NCI-H2196 (cell line): ENCODE results near the gene KRAS.
"Not testable (repeated sequence)": the region's sequence is repeated elsewhere in the genome, so short reads cannot be mapped to it uniquely, and the experiment has no call there.

ENCODE experiments used
- DNase-seq: peaks from one replicate; lab custom pipeline; 2025; ENCODE audit not compliant: unreplicated experiment; lab: John Stamatoyannopoulos, UW

The KRAS gene

GRCh38 chr12:25250744-25251730 is at the start of gene KRAS:
Gene KRAS, minus strand, starts transcription at chr12:25250929.
- peak; percentile 100 for DNase-seq

GRCh38 chr12:25296381-25296780 is 45.7 kb upstream of the KRAS start:
- DNase-seq = no peak

- no peak for DNase-seq
Observed at GRCh38 chr12:25295361-25295760, 44.6 kb upstream of the KRAS start.

- DNase-seq = no peak
Observed at GRCh38 chr12:25293653-25294052, 42.9 kb upstream of the KRAS start.

GRCh38 chr12:25292810-25293221 is 42.1 kb upstream of the KRAS start:
- not testable (repeated sequence) for DNase-seq

GRCh38 chr12:25287610-25288009 is 36.9 kb upstream of the KRAS start:
- no peak for DNase-seq

- no peak for DNase-seq
Observed at GRCh38 chr12:25286837-25287236, 36.1 kb upstream of the KRAS start.

GRCh38 chr12:25284024-25284423 is 33.3 kb upstream of the KRAS start:
- DNase-seq = no peak

- no peak for DNase-seq
Observed at GRCh38 chr12:25283006-25283405, 32.3 kb upstream of the KRAS start.

- no peak for DNase-seq
Observed at GRCh38 chr12:25280082-25280481, 29.4 kb upstream of the KRAS start.

- DNase-seq = no peak
Observed at GRCh38 chr12:25278269-25278668, 27.5 kb upstream of the KRAS start.

GRCh38 chr12:25276199-25276937 is 25.6 kb upstream of the KRAS start:
- peak; percentile 73 for DNase-seq

- no peak for DNase-seq
Observed at GRCh38 chr12:25271486-25272098, 20.9 kb upstream of the KRAS start.

GRCh38 chr12:25269701-25270100 is 19.0 kb upstream of the KRAS start:
- no peak for DNase-seq

- DNase-seq = no peak
Observed at GRCh38 chr12:25266497-25266896, 15.8 kb upstream of the KRAS start.

GRCh38 chr12:25264862-25265261 is 14.1 kb upstream of the KRAS start:
- no peak for DNase-seq

GRCh38 chr12:25264114-25264513 is 13.4 kb upstream of the KRAS start:
- no peak for DNase-seq

GRCh38 chr12:25263594-25263993 is 12.9 kb upstream of the KRAS start:
- DNase-seq = no peak

- no peak for DNase-seq
Observed at GRCh38 chr12:25262389-25263074, 11.8 kb upstream of the KRAS start.

GRCh38 chr12:25257590-25258324 is 7.0 kb upstream of the KRAS start:
- DNase-seq = no peak
